Measurements from ENCODE around the gene IFNE.

The IFNE gene, protein sequence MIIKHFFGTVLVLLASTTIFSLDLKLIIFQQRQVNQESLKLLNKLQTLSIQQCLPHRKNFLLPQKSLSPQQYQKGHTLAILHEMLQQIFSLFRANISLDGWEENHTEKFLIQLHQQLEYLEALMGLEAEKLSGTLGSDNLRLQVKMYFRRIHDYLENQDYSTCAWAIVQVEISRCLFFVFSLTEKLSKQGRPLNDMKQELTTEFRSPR

DNA sequence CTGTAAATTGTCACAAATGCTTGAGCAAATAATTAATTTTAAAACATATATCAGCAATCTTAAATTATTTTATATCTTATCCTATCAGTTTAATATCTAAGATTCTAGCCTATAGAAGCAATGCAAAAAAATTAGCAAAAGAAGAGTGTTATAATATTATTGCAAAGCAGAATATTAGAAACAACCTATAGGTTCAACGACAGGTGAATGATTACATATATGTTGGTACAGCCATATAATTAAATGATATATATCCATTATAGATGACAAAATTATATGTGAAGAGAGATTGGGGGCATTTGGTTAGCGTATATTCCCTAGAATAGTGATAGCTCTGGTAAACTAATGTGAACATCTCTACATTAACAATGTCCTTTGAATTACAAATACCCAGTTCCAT, at the start of gene IFNE:
TSS of gene IFNE (minus strand) at position 101 of the 400 bp plus-strand sequence. CDS start 619 bp downstream, outside the sequence.
- no peak for DNase-seq (ENCODE audit: low spot score)

DNA sequence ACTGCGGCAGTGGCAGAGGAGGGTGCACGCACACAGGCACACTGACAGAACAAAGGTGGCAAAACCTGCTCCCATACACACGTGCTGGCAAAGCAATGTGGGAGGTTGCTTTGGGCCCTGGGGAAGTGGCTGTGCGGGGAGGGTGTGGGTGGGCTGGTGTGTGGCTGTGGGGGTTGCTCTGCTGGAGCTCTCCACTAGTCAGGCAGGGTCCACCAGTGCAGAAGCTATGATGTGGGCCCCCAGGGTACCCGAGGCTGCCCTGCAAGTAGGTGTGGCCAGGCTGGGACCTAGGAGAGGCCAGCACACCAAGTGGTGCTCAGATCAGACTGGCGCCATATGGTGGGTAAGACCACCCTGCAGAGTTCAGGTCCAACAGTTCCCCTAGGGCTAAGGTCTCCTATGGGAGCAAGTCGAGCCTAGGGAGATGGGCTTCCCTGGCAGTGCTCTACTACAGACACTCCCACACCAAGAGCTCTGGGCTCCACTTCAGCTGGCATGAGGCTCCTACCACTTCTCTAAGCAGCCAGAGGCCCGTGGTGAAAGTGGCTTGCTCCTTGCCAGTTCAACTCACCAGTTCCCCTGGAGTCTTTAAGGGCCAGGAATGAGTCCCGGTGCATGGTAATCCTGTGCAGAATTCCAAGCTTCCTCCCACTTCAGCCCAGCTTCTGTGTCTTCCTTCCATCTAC, 46.2 kb upstream of the IFNE start:
- DNase-seq (ENCODE audit: low spot score) = no peak

DNA sequence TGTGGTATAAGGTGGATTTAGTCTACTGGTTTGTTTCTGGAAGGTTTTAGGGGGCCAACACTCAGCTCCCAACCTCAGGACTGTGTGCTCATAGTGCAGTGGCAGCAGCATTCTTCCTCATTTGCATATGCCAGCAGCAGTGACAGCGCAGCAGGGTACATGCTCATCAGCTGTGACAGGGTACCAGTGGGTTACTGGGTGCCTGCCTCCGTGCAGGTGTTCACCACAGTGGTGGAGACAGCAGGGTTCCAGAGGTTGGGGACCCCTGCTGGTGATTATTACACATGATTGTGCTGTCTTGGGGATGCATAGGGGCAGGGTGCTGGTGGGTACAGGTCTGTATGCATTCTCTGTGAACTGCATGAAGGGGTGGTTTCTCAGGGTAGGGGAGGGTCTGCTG, 45.5 kb upstream of the IFNE start:
- DNase-seq (ENCODE audit: low spot score) = no peak

DNA sequence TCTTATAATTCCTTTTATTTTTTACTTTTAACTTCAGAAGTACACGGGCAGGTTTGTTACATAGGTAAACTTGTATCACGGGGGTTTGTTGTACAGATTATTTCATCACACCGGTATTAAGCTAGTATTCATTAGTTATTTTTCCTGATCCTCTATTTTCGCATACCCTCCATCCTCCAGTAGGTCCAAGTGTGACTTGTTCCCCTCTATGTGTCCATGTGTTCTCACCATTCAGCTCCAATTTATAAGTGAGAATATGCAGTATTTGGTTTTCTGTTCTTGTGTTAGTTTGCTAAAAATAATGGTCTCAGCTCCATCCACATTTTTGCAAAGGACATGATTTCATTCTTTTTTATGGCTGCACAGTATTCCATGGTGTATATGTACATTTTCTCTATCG, 43.1 kb upstream of the IFNE start:
- no peak for DNase-seq (ENCODE audit: low spot score)

DNA sequence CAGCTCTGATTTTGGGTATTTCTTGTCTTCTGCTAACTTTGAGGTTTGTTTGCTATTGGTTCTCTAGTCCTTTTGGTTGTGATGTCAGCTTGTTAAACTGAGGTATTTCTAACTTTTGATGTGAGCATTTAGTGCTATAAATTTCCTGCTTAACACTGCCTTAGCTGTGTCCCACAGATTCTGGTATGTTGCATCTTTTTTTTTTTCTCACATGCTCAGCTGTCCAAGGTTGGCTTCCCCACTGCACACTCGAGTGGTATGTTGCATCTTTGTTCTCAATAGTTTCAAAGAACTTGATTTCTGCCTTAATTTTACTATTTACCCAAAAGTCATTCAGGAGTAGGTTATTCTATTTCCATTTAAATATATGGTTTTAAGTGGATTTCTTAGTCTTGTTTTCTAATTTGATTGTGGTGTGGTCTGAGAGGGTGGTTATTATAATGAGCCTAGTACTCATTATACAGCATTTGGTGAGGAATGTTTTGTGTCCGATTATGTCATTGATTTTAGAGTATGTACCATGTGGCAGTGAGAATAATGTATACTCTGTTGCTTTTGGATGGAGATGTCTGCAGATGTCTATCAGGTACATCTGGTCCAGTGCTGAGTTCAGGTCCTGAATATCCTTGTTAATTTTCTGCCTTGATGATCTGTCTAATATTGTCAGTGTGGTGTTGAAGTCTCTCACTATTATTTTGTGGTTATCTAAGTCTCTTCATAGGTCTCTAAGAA, 42.2 kb upstream of the IFNE start:
- DNase-seq (ENCODE audit: low spot score) = no peak

DNA sequence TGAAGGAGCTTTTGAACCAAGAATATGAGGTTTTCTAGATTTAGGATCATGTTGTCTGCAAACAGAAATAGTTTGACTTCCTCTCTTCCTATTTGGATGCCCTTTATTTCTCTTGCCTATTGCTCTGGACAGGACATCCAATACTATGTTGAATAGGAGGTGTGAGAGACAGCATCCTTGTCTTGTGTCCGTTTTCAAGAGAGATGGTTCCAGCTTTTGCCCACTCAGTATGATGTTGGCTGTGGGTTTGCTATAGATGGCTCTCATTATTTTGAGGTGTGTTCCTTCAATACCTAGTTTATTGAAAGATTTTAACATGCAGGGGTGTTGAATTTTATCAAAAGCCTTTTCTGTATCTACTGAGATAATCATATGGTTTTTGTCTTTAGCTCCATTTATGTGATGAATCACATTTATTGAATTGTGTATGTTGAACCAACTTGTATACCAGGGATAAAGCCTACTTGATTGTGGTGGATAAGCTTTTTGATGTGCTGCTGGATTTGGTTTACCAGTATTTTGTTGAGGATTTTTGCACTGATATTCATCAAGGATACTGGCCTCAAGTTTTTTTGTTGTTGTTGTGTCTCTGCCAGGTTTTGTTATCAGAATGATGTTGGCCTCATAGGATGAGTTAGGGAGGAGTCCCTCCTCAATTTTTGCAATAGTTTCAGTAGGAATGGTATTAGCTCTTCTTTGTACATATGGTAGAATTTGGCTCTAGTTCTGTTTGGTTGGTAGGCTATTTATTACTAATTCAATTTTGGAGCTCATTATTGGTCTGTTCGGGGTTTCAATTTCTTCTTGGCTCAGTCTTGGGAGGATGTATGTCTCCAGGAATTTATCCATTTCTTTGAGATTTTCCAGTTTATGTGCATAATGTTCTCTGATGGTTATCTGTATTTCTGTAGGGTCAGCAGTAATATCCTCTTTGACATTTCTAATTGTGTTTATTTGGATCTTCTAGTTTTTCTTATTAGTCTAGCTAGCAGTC, 41.2 kb upstream of the IFNE start:
- DNase-seq (ENCODE audit: low spot score) = no peak

DNA sequence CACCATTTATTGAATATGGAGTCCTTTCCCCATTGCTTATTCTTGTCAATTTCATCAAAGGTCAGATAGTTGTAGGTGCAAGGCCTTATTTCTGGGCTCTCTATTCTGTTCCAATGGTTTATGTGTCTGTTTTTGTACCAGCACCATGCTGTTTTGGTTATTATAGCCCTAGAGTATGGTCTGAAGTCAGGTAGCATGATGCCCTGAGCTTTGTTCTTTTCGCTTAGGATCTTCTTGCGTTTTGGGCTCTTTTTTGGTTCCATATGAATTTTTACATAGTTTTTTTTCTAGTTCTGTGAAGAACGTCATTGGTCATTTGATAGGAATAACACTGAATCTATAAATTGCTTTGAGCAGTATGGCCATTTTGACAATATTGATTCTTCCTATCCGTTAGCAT, 40.2 kb upstream of the IFNE start:
- DNase-seq (ENCODE audit: low spot score) = no peak

DNA sequence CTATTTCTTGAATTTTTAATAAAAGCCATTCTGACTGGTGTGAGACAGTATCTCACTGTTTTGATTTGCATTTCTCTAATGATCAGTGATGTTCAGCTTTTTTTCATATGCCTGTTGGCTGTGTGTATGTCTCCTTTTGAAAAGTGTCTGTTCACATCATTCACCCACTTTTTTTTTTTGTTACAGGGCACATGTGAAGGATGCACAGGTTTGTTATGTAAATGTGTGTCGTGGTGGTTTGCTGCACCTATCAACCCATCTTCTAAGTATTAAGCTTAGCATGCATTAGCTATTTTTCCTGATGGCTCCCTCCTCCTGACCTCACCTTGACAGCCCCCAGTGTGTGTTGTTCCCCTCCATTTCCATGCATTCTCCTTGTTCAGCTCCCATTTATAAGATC, 39.3 kb upstream of the IFNE start:
- no peak for DNase-seq (ENCODE audit: low spot score)

DNA sequence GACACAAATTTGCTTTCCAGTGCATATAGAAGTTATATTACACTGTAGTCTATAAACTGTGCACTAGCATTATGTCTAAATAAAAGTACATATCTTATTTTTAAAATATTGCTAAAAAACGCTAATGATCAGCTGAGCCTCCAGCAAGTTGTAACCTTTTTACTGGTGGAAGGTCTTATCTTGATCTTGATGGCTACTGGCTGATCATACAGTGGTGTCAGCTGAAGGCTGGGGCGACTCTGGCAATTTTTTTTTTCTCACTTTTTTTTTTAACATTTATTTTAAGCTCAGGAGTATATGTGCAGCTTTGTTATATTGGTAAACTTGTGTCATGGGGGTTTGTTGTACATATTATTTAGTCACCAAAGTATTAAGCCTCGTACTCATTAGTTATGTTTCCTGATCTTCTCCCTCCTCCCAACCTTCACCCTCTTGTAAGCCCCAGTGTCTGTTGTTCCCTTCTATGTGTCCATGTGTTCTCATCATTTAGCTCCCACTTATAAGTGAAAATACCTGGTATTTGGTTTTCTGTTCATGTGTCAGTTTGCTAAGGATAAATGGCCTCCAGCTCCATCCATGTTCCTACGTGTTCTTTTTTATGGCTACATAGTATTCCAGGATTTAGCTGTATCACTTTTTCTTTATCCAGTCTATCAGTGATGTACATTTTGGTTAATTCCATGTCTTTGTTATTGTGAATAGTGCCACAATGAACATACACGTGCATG, 38.6 kb upstream of the IFNE start:
- no peak for DNase-seq (ENCODE audit: low spot score)

DNA sequence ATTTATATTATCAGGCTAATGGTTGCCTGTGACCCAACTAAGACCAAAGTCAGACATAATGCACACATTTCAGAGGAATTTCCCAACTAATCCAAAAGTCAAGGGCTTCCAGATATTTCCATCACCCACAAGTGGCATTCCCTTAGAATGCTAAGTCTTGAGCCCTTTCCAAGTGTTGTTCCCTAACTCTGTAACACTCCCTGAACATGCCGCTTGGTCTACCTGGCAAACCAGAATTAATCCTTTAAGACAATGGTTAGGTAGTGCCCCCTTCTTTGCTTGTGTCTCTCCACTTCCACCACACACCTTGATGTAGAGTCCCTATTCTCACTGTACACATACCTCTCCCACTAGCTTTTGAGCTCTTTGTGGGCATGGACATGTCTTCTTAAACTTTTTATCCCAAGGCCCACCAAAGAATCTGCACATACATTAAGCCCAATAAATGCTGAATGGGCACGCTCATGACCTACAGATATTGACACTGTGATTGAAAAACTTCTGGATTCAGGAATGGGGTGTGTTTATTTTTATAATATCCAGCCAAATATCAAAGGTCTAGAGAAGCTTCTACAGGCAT, 37.8 kb upstream of the IFNE start:
- DNase-seq (ENCODE audit: low spot score) = no peak

DNA sequence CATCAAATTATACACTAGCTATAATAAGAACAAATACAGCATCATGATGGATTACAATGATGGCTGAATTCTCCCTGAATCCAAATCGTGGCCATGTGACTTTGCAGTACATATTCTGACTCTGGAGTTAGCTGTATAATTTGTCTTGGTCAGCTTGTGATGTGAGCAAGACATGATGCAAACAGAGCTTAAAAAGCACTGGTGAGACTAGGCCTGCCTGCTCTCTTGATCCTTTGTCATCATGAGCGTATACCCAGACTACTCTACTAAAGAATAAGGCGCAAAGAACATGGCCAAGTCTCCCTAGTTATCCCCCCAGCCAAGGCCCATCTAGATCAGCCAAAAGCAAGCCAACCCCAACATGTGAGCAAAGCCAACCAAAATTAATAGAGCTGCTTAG, 34.7 kb upstream of the IFNE start:
- DNase-seq (ENCODE audit: low spot score) = no peak

DNA sequence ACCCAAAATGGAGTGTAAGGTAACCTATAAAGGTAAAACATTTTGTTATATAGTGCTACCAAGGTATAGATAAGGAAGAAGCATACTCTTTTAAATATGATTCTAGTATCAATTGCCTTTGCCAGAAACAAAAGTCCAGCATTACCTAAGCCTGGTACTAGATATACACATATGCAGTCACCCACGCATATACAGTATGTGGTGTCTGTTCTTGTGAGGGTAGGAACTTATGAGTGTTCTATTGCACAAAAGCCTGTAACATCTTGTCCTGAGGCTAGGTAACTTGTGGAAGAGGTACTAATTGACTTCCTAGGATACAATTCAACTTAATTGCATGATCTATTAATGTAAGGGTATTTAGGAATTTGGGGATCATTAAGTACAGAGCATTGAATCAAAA, 31.3 kb upstream of the IFNE start:
- DNase-seq (ENCODE audit: low spot score) = no peak

DNA sequence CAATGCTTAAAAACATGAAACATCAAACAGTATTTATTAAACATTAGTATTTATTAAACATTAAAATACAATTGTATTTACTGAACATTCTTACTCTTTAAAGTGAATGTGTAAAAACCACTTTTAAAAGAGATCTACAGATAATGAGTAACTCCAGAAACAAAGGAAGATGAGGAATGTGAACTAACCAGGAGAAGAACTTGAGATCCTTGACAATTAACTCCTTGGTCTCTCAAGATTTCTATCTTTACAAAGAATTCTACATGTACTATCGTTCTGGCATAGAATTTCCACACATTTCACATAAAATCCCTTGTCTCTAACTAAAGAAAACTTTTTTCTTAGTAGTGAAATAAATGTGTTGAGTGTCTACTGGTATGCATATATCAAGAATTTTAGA, 28.7 kb upstream of the IFNE start:
- DNase-seq (ENCODE audit: low spot score) = no peak

DNA sequence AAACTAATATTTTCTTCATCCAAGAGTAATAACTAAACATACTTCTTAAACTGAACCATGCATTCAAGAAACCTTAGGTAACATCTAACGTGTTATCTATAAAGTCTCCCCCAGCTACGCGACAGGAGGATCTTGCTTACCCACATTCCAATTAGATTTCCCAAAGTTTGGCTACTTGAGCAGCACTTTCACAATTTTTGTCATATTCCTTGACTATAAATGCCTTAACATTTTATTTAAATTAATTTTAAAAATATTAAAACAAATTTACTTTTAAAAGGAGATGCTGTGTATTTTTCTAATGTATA, 25.3 kb upstream of the IFNE start:
- no peak for DNase-seq (ENCODE audit: low spot score)

DNA sequence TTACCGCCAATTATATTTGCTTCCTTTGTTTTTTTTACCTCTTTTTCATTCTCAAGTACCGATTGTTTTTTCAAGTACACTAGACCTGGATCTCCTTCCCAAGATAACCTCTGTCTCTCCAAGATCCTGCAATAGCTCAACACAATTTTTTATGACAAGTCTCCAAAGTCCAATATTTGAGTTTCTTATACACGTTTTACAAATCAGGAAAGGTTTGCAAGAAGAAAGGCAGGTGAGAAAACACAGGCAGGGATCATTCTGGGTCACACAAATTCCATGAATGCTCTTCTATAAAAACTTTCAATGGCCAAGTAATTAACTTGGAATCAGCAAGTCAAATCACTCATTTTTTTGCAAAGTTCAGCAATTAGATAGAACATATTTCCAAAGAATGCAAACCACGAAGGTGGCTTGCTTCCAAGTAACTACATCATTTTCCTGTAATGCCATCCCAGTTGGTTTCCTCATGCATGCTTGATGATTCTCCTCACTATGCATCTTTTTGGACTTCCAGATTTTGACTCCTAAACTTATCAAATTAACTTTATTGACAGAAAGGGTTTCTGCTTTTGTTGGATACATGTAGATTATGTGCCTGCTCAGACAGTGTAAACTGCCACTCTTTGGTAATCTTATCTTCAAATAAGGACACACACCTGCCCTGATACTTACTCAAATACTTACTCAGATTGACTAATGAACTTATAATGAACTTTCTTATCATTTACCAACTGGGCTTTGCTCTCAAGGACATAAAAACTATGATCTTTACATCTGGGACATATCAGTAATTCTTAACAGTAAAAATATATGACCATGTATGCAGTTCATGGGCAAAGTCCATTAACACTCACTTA, 24.7 kb upstream of the IFNE start:
- DNase-seq (ENCODE audit: low spot score) = no peak

DNA sequence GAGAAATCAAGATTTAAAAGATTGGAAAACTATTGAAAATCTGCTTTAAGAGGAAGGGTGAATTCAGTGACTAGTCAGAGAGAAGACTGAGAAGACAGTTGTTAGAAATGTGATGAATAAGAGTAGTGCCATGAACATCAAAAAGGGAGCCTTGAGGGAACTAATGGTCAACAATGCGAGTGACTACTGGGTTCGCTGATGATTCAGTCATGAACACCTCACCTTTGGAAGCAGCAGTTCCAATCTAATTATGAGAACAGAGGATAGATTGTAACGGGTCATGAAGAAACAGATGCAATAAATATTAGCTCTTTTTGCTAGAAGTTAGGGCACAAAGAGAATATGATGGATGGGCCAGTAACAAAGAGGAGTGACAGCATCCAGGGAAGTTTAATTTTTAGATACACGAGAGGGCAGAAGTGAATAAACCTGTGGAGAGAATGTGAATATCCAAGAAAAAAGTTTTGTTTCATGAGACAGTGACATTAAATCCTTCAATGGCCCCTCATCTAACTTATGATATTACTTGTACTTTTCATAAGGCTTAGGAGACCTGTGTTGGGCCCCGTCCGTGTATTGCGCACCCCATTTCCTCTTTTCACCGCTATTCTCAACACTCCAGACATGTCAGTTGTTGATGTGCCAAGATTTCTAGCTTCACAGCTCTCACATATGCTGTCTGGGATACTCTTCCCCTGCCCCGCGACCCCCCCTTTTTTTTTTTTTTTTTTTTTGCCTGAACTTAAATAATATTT, 23.5 kb upstream of the IFNE start:
- no peak for DNase-seq (ENCODE audit: low spot score)

DNA sequence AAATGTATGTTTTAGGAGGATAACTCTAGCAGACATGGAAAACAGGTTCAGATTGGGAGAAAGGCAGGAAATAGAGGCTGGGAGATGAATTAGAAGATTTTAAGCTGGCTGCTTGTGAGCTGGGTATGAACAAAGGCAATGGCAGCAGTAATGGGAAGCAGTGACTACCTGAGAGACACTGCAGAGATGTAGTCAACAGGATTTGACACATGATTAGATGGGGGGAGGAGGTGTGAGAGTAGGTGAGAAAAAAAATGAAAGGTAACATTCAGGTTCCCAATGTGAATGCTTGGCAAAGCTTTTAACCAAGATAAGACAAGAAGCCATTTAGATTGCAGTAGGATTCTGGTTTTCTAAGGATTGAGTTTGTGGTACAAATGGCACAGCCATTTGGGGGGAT, 22.8 kb upstream of the IFNE start:
- no peak for DNase-seq (ENCODE audit: low spot score)

DNA sequence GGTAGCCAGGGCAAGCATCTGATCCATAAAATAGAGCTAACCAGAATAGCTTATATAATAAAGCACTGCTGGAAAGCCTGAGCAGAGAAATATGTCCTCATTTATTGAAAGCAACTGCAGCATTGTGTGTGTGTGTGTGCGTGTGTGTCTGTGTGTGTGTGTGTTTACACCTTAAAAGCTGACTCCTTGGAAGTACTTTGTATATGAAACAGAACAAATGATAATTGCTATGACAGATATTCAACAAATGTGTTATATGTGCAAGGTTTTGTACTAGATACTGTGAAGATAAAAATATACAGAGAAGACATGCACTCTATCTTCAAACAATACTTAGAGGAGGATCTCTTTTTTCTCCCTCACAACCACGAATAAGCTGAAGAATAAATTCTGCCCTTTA, 22.0 kb upstream of the IFNE start:
- no peak for DNase-seq (ENCODE audit: low spot score)

DNA sequence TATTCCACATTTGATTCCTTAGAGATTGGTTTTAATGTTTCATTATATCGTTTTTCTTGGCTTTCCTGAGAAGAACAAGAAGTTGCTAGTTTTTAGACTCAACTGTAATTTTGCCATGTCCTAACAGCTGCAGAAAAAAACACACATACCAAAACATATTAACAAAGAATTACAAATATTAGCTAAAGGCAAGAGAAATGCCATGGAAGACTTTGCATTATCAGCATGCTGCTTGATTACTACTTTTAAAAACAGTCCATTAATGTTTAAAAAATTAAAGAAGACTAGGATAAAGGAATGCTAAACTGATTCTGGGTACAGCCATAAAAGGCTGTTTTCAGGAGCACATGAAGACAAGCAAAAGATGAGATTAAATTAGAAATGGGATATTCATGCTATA, 20.5 kb upstream of the IFNE start:
- DNase-seq (ENCODE audit: low spot score) = no peak

DNA sequence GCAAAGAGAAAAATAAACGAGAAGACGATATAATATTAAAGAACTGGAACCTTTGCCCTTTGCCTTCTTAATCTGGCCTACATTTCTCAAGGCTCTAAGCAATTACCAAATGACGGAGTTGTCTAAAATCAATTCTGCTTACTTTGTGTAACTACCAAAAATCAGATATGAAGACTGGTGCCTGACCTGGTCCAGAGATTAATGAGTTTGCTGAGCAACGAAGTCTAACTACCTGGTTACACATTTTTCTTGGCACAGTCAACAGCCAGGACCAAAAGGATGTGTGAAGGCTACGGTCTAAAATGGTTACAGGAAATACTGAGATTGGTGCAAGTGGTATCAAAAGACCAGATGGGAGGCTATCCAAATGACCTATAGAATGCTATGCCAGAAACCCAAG, 17.8 kb upstream of the IFNE start:
- no peak for DNase-seq (ENCODE audit: low spot score)

All from iPS-NIHi11 (cell line).